HL-60 (cell line): ENCODE measurements around the gene ARID5B.

Source experiments
- DNase-seq, 2 experiments: peaks; one replicate each; pipeline ENCODE4 v3.0.0-alpha.2; 2010 to 2020; ENCODE audit warnings: low read depth in 1 of 2, low spot score in 1 of 2
- H3K27ac ChIP-seq: fragments of 250-450 bp; sonication (Bioruptor Pico); replicated peaks from 2 replicates; pipeline ENCODE4 v1.5.1; 2020; ENCODE audit warnings: mild to moderate bottlenecking, moderate library complexity
- H3K27me3 ChIP-seq: fragments of 250-450 bp; sonication (Bioruptor Pico); 2 replicates; pipeline ENCODE4 v1.5.1; 2021; ENCODE audit warnings: mild to moderate bottlenecking, moderate library complexity; ENCODE audit not compliant: insufficient read depth, poor library complexity, severe bottlenecking
- H3K4me3 ChIP-seq: replicated peaks from 2 replicates; pipeline ENCODE4 v1.5.1; 2011; ENCODE audit warnings: mild to moderate bottlenecking, control low read depth, low read length; ENCODE audit not compliant: insufficient read depth
- CTCF ChIP-seq: IDR thresholded peaks from one replicate; pipeline ENCODE4 v1.5.1; 2011; ENCODE audit warnings: low read length, control low read depth, inconsistent platforms; ENCODE audit not compliant: insufficient read depth
- GABPA ChIP-seq: IDR thresholded peaks from 2 replicates; pipeline ENCODE4 v1.6.1; 2012; ENCODE audit warnings: low read depth
- POLR2AphosphoS5 ChIP-seq: IDR thresholded peaks from 2 replicates; pipeline ENCODE4 v1.6.1; 2012; ENCODE audit warnings: low read depth
- REST ChIP-seq: IDR thresholded peaks from 2 replicates; pipeline ENCODE4 v1.6.1; 2012; ENCODE audit warnings: low read depth; ENCODE audit not compliant: insufficient replicate concordance
- SPI1 ChIP-seq: IDR thresholded peaks from 2 replicates; pipeline ENCODE4 v1.6.1; 2012; ENCODE audit warnings: low read depth, mild to moderate bottlenecking, borderline replicate concordance

ARID5B gene

GRCh38 chr10:61987951-61988379 is 86.5 kb downstream of the ARID5B start:
- H3K4me3 ChIP-seq: no peak overlapping the region
- TF ChIP-seq POLR2AphosphoS5: no peak
- TF ChIP-seq CTCF: no peak
- no peak for TF ChIP-seq GABPA
- no peak for TF ChIP-seq SPI1
- no peak for TF ChIP-seq REST
- H3K27me3 ChIP-seq: no peaks in the 10 kb centered on the region
- H3K27ac ChIP-seq: no peak overlapping the region
- no peak for DNase-seq

- Histone ChIP-seq H3K27ac (no peak overlapping the region), H3K27me3 (no peaks in the 10 kb centered on the region), H3K4me3 (no peak overlapping the region)
- no peak for DNase-seq
- TF ChIP-seq SPI1 (no peak), CTCF (no peak), GABPA (no peak), POLR2AphosphoS5 (no peak), REST (no peak)
Observed at GRCh38 chr10:61989995-61990760, 88.7 kb downstream of the ARID5B start.

GRCh38 chr10:61990761-61991135 is 89.2 kb downstream of the ARID5B start:
- no peak overlapping the region for H3K4me3 ChIP-seq
- H3K27ac ChIP-seq: no peak overlapping the region
- TF ChIP-seq GABPA (no peak), CTCF (no peak), POLR2AphosphoS5 (no peak), SPI1 (no peak), REST (no peak)
- no peak for DNase-seq
- H3K27me3 ChIP-seq: no peaks in the 10 kb centered on the region
